CD4-positive, alpha-beta T cell treated with Interleukin-4 for 4 hours (primary cell): ENCODE results near the gene PRR4.
A peak's percentile ranks its signal among the peaks of the same experiment; 100 is the strongest.

ENCODE experiments used
- DNase-seq: peaks from one replicate; pipeline ENCODE4 v3.0.0-alpha.2; 2020

PRR4 gene, protein sequence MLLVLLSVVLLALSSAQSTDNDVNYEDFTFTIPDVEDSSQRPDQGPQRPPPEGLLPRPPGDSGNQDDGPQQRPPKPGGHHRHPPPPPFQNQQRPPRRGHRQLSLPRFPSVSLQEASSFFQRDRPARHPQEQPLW

DNA sequence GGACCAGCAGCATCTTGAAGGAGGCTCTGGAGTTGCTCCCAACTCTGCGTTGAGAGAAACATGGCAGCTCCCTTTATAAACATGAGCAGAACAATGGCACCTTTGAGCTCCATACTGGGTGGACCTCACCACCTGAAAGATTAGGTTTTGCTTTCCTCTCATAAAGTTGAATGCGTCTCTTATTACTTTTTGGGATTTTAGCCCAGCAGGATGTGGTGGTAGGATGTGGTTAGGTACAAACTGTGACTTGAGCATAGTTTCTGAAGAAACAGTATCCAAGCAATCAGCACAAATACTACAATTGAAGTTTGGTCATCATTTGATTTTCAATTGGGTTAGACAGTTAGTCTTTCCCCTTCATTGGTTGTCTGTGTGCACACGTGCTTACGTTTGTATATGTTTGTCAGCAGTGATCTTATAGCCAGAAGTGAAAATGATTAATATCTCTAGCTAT is at the start of gene PRR4:
TSS of gene PRR4 (minus strand) at position 51 of the 454 bp plus-strand sequence. CDS start at position 13, 38 bp downstream.
- DNase-seq, result peak; percentile 3

DNA sequence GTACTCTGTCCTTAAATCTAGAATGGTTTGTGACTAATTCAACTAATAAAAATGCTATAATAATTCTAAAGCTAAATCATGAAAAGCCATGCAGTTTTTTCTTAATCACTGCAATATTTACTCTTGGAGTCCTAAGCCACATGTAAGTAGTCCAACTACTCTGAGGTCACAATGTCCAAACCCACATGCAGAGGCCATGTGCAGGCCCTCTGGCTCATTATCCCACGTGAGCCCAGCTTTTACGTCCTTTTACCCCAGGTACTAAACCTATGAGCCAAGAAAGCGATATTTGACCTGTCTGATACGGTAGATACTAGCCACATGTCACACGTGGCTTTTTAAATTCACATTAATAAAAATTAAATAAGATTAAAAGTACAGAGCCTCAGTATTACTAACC is 47.6 kb upstream of the PRR4 start:
- DNase-seq, result no peak

DNA sequence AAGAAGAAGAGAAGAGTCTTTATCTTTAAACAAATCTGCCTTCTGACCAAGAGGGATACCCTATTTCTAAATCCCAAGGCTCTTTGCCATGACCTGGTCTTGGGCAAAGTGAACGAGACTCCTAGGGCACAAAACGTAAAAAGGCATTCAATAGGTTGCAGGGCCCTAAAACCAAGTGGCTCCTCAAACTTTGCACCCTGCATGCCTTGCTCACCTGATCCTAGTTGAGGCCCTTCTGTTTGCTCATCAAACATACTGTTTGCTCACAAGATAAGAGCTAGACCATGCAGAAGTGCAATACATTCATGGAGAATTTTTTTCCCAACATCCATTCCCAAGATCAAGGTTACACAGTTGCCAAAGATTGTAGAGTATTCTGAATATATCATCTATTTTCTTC is 42.7 kb upstream of the PRR4 start:
- no peak for DNase-seq

DNA sequence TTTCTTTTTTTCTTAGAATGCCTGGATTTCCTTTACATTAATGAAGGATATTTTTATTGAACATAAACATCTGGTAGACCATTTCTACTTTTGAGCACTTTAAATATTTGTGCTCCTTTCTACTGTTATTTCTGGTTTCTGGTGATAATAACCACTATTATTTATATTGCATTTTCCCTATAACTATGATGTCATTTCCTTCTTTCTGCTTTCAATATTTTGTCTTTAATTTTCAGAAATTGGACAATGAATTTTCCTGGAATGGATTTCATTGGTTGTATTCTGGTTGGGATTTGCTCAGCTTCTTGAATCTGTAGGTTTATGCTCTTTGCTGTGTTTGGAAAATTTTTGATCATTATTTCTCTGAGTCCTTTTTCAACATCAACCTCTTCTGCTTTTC is 40.0 kb upstream of the PRR4 start:
- DNase-seq, result no peak

DNA sequence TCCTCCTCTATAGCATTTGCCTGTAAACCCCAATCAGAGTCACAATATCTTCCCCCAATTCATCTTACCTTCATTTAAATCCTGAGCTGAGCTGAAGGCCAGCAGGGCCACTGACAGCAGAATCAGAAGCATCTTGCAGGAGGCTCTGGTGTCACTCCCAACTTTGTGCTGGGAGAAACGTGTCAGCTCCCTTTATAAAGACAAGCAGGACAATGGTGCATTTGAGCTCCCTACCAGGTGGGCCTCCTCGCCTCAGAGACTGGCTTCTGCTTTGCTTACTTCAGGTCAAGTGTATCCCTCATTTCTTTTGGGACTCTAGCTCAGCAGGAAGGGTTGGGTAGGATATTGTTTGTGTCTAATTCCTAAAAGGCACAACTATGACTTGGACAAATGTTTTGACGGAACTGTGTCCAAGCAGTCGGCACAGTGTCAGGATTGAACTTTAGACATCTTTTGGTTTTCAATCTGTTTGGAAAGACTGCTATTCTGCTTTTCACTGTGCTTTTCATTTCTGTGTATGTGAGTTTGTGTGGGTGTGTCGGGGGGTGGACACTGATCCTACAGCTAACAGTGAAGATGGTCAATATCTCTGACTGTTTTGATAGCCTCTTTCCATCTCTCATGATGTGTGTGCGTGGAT is 34.9 kb upstream of the PRR4 start, which contains the start of gene PRH1:
TSS of gene PRH1 (minus strand) at position 170 of the 640 bp plus-strand sequence. CDS start at position 132, 38 bp downstream.
- no peak for DNase-seq

DNA sequence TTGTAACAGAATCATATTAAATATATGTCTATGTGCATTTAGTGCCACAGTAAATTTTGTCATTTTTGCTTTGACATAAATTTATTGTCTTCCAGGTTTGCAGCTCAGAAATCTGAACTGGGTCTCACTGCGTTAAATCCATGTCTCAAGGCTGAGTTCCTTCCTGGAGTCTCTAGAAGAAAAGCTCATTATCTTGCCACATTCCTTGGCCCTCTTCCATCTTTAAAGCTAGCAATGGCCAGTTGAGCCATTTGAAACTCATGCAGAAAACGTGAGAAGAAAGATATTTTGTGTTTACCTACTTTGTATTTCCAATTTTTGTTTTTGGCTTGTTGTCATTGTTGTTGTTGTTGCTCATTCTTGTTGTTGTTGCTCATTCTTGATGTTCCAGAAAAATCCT is 24.1 kb upstream of the PRR4 start:
- no peak for DNase-seq

DNA sequence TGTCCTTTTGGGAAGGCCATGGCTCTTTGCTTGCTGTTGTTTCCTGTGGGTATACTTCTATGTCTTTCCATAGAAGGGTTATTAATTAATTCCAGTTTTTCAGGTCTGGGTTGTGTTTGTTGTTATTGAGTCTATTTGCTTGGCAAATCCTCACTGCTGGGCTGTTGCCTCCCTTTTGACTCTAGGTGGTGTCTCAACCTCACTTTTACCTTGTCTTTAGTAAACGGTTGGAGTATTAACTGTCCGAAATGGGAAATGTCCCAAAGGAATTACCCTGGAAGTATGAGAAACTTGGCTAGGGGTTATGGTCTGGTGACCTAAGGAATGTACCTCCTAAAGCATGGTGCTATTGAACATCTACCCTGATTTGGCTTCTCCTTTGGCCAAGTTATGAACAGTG is 18.1 kb upstream of the PRR4 start:
- DNase-seq, result no peak

DNA sequence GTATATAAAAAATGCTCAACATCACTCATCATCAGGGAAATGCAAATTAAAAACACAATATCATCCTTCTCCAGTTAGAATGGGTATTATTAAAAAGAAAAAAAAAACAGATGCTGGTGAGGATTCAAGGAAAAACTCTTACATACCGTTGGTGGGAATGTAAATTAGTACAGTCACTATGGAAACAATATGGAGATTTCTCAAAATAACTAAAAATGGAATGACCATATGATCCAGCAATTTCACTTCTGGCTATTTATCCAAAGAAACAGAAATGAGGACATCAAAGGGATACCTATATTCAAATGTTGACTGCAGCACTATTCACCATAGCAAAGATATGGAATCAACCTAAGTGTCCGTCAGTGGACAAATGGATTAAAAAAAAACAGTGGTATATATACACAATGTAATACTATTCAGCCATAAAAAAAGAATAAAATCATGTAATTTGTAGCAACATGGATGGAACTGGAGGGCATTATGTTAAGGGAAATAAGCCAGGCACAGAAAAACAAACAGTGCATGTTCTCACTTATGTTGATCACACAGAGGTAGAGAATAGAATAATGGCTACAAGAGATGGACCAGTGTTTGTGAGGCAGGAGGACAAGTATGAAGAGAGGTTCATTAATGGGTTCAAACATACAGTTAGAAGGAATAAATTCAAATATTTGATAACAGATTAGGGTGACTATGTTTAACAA is 14.4 kb upstream of the PRR4 start:
- DNase-seq, result no peak

DNA sequence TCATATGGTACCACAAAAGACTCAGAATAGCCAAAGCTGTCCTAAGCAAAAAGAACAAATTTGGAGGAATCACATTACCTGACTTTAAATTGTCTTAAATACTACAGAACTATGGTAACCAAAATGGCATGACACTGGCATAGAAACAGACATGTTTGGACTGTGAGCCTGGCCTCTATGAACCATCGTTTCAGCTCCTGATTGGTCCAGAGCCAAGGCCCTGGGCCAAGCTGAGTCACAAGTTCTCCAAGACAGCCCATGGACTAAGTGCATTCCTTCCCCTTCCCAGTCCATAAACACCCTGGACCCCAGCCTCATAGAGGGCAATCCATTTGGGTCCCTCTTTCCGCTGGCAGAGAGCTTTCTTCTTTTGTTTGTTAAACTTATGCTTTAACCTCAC is 12.1 kb upstream of the PRR4 start:
- DNase-seq, result no peak

DNA sequence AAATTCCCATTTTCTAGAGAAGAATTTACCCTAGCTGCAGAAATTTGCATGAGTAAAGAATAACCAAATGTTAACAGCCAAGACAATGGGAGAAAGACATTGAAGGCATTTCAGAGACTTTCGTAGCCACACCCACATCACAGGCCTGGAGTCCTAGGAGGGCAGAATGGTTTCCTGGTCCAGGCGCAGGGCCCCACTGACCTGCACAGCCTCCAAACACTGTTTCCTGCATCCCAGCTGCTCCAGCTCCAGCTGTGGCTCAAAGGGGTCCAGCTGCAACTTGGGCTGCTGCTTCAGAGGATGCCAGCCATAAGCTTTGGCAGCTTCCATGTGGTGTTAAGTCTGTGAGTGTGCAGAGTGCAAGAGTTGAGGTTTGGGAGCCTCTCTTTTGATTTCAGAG is 6.5 kb upstream of the PRR4 start:
- no peak for DNase-seq

DNA sequence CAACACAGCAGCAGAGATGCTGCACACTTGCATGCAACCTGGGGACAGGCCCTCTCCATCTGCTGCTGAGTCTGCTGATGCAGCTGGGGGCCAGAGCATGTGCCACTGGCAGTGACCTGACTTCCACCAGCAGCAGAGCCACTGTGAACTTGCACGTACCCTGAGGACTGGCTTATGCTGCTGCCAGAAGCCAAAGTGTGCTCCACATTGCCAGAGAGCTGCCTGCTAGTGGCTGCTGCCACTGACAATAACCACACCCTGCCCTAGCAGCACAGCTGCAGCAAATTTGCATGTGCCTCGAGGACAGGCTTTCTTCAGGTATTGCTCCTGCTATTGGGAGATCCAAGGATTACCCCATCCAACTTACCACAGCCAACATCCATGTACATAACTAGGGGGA is 4.5 kb upstream of the PRR4 start:
- DNase-seq, result no peak

DNA sequence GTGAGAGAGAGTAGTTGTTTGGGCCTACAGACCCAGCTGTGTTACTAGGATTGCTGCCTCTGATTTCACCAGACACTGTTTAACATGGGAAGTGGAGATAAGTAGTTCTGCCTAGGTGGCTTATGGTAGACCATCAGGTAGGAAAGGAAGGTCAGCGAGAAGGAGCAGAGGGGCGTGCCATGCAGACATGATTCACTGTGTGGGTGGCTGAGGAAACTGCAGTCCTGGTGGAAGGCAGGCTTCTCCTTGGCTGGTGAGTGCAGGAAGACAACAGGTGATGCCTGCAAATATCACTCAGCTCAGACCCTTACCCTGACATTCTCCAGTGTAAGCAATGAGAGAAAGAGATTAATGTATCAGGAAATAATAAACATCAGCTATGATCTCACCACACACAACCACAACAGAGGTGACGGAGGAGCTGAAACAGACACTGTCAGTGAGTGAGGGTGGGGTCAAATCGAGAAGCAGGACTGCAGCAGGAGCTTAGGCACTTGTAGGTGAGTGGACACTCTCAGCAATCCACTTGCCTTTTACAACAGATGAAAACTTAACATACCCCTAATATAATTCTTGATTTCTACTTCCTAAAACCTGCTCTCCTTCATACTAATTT is 2.1 kb upstream of the PRR4 start:
- DNase-seq, result no peak

DNA sequence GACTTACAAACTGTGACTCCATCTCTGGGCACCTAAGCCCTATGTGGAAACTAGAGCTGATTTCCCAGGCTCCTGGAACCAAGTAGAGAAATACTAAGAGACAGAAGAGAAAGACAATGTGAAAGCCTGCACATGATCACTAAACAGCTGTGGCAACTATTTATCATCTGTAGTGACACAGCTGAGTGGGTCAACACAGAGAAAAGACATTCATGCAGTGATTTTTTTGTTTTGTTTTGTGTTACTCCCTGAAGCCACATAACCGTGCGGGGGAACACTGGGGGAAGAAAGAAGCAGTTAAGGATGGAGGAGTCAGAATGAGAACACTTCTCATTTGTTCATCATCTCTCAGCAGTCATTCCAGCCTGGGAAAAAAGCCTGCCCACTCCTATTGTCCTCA is 1.5 kb downstream of the PRR4 start:
- DNase-seq, result no peak

DNA sequence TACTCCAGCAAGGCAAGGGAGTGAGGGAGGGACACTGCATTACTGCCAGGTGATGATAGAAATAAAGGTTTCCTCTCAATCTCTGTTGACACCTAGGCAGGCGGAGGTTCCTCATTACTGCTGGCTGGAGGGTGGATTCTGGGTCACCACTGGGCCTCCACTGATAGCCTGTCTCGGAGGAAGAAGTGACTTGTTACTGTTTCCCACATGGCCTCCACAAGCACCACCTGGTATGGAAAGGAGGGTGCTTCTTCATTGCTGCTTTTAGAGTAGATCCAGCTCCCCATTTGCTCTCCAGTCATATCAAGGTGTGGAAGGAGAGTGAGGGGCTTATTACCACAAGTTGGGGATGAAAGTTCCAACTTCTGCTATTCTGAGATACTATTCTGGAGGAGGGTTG is 6.4 kb downstream of the PRR4 start:
- no peak for DNase-seq

DNA sequence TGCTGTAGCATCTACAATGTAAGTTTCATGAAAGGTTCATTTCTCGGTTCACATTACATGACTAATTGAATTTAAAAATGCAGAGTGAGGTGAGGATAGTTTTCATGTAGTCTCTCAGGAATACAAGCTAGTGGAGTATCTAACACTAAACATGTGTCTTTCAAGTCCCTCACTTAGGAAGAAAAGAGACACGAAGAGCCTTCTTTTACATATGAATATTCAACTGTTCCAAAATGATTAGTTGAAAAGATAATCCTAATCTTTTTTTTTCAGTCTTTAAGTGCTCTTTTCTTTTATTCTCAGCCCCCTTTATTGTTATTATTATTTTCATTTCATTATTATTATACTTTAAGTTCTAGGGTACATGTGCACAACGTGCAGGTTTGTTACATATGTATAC is 10.8 kb downstream of the PRR4 start:
- DNase-seq, result no peak

DNA sequence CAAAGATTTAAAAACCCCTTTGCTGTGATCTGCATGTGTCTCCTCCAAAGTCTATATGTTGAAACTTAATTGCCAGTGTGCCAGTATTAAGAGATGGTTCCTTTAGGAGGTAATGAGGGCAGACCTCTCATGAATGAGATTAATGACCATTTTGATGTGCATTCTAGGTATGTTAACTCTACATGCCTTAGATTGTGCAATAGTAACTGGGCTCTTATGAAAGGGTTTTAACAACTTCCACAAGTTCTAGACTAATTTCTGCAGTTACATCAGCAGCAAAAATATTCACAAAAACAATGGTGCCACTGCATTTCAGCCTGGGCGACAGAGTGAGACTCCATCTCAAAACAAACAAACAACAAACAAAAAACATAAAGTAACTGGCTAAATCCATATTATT is 19.3 kb downstream of the PRR4 start:
- DNase-seq, result no peak

DNA sequence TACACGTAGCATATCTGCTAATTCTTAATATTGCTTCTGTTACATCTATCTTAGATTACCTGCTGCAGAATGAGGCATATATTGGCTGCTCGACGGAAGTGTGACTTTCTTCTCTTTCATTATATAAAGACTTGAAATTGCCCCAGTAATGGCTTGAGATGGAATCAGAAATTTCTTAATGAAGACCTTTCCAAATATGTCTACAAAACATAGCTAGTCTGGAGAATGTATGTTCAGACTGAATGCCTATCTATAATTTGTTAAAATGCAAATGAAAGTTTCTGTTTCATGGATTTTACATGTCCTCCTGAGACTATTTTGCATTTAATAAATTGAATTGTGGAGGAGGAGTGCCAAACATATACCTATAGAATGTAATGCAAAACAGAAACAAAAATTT is 23.0 kb downstream of the PRR4 start, which contains the start of gene TAS2R10:
TSS of gene TAS2R10 (minus strand) at position 101 of the 400 bp plus-strand sequence. CDS start at position 12, 89 bp downstream.
- DNase-seq, result no peak

DNA sequence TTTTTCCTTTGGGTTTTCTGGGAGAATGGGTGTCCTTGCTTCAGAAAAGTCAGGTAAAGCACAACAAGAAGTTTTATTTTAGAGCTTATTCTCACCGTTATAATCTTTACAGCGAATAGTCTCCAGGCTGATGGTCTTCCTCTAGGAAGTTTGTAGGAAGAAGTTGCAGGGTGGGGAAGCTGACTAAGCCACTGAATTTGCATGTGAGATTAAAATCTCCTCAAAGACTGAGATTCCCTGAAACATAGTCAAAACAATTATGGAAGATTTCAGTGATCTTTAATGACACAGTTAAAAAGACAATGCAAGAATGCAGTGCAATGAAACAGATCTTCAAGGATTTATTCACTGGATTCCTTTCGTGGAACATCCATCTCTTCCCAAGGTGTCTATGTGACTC is 24.3 kb downstream of the PRR4 start:
- DNase-seq, result no peak

DNA sequence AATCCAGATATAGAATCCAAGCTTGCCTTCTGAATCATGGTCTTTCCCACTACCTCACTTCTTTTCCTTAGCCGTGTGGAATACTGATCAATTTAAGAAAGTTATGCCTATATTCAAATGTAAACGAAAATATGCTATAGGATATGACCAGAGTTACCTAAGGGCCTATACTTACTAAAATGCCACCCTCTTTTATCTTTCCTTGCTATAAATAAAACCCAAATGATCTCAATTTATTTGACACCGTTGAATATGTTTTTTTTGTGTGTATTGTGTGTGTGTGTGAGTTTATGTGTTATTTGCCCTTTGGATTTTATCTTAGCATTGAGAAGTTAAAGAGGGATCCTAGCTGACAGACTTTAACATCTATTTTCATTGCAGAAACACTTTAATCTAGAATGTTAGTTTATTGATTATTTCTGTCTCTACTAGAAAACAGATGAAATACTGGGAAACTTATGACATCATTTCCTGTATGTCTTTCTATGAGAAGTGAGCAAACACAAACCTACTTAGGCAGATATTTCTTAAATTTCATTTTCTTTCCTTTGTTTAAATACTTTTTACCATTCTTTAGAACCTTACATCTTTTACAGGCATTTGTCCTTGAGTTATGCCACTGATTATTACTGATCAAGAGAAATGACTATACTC is 37.3 kb downstream of the PRR4 start:
- no peak for DNase-seq

DNA sequence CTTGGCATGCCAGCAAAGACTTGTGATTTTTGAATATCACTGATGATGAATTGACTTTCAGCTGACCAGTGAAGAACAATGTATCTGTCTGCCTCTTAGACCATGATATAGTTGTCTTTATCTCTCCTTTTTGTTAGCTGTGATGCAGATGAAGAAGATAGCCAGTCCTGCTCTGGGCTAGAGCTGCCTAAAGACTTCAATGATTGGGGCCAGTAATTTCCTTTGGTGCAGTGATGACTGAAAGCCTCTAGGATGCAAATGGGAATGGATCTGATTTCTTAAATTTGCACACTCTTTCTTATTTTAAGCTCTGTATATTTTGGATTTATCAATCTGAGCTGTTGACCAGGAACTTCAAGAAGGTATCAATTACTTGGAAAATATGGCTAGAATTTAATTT is 39.2 kb downstream of the PRR4 start, which contains the start of gene TAS2R9:
TSS of gene TAS2R9 (minus strand) at position 101 of the 400 bp plus-strand sequence. CDS start at position 8, 93 bp downstream.
- DNase-seq, result no peak

DNA sequence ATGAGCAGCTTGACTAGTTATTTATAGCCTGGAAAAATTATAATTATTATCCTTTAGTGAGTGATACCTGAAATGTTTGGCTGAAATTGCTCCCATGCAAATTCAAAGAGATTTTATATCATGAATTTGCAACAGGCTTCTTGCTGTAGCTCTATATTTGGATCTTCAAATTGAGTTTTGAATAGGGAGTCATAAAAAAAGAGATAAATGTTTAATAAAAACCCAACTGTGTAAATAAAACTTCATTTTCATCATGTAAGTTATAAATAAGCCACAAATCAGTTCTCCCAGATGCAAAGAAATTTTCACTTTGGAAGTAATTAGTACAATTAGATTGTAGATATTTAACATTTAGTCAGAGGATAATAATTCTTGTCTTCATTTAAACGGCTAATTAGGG is 42.1 kb downstream of the PRR4 start, which contains the start of gene TAS2R8:
TSS of gene TAS2R8 (minus strand) at position 101 of the 400 bp plus-strand sequence. CDS start 306 bp downstream, outside the sequence.
- no peak for DNase-seq

DNA sequence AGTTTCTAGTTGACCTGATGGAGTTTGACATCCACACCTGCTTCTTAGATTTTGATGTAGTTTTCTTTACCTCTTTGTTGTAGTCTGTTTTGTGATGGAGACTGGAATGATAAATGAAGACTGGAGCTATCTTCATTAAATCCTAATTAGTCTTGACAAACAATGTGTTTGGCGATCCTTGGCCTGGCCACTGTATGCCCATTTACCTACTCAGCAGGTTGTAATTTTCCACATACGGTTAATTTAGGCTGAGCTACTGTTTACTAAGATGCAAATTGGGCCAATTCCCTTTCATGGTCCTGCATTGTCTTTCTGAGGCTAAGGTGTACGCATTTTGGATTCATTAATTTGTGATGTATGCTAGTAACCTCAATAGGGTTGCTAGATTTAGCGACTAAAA is 46.7 kb downstream of the PRR4 start, which contains the start of gene TAS2R7:
TSS of gene TAS2R7 (minus strand) at position 41 of the 400 bp plus-strand sequence. CDS start 57 bp downstream, outside the sequence.
- DNase-seq, result no peak

DNA sequence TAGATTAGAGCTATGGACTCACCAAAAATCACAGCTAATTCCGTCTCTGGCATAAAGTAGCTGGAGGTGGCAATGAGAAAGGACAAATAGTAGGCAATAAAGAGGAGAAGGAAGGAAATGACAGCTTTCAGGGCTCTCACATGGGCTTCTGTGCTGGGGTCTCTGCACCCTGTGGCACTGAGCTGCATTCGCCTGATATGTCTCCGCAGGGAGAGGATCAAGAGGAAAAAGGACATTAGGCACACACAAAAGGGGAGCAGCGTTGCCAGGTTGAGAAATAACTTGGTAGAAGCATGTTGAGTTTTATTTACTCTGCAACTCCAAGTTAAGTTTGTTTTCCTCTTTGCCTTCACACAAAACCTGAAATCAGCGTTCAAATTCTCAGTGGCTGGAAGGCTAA is 47.5 kb downstream of the PRR4 start:
- DNase-seq, result no peak
